ENCODE results near the gene PDGFA.

DNA sequence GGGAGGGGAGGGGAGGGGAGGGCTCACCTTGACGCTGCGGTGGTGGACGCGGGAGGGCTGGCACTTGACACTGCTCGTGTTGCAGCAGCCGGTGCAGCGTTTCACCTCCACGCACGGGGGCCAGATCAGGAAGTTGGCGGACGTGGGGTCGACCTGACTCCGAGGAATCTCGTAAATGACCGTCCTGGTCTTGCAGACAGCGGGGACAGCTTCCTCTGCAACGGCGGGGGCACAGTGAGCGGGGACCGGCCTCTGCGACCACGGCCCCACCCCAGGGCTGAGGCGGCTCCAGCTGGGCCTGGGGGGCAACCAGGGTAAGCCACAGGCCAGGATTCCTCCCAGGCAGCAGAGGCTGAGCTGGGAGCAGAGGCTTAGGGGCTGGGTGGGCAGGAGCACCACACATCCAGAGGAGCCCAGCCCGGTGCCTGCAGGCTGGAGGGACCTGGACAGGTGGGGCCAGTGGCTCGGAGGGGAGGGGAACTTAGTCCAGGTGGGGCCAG is 8.8 kb downstream of the PDGFA start:
- no peak for TF ChIP-seq POLR2A (IDR thresholded peaks at IDR 0.05)
- TF ChIP-seq, protein P1, sequence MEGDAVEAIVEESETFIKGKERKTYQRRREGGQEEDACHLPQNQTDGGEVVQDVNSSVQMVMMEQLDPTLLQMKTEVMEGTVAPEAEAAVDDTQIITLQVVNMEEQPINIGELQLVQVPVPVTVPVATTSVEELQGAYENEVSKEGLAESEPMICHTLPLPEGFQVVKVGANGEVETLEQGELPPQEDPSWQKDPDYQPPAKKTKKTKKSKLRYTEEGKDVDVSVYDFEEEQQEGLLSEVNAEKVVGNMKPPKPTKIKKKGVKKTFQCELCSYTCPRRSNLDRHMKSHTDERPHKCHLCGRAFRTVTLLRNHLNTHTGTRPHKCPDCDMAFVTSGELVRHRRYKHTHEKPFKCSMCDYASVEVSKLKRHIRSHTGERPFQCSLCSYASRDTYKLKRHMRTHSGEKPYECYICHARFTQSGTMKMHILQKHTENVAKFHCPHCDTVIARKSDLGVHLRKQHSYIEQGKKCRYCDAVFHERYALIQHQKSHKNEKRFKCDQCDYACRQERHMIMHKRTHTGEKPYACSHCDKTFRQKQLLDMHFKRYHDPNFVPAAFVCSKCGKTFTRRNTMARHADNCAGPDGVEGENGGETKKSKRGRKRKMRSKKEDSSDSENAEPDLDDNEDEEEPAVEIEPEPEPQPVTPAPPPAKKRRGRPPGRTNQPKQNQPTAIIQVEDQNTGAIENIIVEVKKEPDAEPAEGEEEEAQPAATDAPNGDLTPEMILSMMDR (IDR thresholded peaks at IDR 0.05), result no peak
